AG09309 (cell line): ENCODE results near the gene CROCC2.

ENCODE experiments used
- DNase-seq: peaks from one replicate; pipeline ENCODE4 v3.0.0-alpha.2; 2010; ENCODE audit warnings: low read depth
- H3K4me3 ChIP-seq: 2 replicates; pipeline ENCODE4 v1.5.1; 2011; ENCODE audit warnings: mild to moderate bottlenecking, low read depth, low read length, moderate library complexity; ENCODE audit not compliant: control insufficient read depth
- TF ChIP-seq, protein P1 (sequence below): IDR thresholded peaks from 2 replicates; pipeline ENCODE4 v1.5.1; 2011; ENCODE audit warnings: mild to moderate bottlenecking, low read depth, low read length, inconsistent platforms; ENCODE audit not compliant: insufficient read depth, control insufficient read depth; ENCODE audit errors: missing control alignments

CROCC2 gene

DNA sequence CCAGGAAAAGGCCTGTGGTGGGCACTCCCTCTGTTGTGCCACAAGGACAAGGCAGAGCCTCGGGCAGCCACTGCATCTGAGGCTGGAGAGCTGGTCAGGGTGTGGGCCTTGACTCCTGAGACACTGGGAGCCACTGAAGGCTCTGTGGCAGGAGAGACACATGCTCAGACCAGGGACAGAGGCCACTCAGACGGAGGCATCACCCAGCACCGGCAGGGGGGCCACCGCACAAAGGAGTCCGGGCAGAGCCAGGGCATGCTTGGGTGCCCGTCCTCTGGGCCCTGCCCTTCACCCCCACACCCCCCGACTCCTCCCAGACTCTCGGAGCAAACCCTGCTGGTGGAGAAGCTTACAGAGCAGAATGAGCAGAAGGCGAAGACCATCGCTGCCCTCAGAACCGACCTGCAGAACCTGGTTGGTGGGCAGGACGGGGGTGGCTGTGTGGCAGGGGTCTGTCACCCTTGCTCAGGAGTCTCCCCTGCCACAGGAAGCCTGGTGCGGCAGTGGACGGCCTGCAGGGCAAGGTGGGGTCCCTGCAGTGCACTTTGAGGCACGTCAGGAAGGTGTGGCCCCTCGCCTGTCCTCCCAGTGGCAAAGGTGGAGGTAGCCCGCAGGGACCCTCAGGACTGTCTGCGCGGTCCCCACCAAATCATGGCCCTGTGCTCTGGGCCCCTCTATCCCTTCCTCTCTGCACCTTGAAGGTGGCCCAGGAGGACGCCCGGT lies 26.0 kb downstream of the CROCC2 start:
- H3K4me3 ChIP-seq = no peak overlapping the region
- no peak for DNase-seq
- TF ChIP-seq, protein P1, sequence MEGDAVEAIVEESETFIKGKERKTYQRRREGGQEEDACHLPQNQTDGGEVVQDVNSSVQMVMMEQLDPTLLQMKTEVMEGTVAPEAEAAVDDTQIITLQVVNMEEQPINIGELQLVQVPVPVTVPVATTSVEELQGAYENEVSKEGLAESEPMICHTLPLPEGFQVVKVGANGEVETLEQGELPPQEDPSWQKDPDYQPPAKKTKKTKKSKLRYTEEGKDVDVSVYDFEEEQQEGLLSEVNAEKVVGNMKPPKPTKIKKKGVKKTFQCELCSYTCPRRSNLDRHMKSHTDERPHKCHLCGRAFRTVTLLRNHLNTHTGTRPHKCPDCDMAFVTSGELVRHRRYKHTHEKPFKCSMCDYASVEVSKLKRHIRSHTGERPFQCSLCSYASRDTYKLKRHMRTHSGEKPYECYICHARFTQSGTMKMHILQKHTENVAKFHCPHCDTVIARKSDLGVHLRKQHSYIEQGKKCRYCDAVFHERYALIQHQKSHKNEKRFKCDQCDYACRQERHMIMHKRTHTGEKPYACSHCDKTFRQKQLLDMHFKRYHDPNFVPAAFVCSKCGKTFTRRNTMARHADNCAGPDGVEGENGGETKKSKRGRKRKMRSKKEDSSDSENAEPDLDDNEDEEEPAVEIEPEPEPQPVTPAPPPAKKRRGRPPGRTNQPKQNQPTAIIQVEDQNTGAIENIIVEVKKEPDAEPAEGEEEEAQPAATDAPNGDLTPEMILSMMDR = no peak

DNA sequence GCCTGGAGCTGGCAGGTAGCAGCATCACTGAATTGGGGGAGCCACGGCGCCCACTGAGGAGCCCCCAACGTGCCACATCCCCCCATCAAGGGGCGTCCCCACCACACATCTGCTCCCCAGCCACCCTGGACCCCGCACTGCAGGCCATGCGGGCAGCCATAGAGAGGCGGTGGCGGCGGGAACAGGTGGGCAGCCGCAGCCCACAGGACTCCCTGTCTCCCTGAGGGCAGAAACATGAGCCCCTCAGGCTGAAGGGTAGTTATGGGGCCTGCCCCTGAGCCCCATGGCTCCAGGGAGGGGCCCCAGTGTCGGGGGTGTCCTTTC lies 26.6 kb downstream of the CROCC2 start:
- H3K4me3 ChIP-seq = no peak overlapping the region
- TF ChIP-seq, protein P1 = no peak

GRCh38 chr2:240933048-240933965 lies 27.2 kb downstream of the CROCC2 start:
- H3K4me3 ChIP-seq = no peak overlapping the region
- TF ChIP-seq, protein P1 = no peak
- no peak for DNase-seq

More for the DNA sequence above, 26.6 kb downstream of the CROCC2 start:
- DNase-seq = no peak

DNA sequence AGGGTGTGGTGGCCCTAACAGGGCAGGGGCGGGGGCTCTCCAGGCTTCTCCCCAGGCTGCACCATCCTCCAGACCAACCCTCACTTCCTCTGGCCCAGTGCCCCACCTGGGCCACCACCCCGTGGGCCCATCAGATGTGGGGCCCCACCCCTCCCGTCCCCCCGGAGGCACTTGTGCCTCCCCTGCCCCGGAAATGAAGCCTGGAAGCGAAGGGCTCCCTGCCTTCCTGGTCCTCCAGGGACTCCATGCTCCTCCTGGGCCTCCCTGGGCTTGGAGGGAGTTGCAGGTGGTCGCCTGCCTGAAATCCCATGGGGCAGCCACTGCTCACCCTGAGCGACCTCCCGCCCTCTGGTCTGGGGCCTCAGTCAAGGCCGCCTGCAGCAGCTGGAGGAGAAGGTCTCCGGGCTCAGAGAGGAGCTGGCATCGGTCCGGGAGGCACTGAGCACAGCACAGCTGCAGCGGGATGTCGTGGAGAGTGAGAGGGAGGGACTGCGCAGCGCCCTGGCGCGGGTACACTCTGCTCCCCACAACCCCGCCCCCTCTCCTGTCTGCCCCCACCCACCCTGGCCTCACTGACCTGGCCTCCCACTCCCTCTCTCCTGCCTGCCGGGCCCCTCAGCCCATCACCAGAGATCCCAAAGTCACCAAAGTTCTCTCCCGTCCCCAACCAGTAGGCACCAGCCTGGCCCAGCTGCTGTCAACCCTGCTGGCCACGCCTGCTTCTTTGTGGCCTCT lies 28.0 kb downstream of the CROCC2 start:
- H3K4me3 ChIP-seq = no peak overlapping the region
- TF ChIP-seq, protein P1 = no peak
- DNase-seq = no peak

GRCh38 chr2:240934701-240935102 lies 28.6 kb downstream of the CROCC2 start:
- H3K4me3 ChIP-seq = no peak overlapping the region
- TF ChIP-seq, protein P1 = no peak
- DNase-seq = no peak

DNA sequence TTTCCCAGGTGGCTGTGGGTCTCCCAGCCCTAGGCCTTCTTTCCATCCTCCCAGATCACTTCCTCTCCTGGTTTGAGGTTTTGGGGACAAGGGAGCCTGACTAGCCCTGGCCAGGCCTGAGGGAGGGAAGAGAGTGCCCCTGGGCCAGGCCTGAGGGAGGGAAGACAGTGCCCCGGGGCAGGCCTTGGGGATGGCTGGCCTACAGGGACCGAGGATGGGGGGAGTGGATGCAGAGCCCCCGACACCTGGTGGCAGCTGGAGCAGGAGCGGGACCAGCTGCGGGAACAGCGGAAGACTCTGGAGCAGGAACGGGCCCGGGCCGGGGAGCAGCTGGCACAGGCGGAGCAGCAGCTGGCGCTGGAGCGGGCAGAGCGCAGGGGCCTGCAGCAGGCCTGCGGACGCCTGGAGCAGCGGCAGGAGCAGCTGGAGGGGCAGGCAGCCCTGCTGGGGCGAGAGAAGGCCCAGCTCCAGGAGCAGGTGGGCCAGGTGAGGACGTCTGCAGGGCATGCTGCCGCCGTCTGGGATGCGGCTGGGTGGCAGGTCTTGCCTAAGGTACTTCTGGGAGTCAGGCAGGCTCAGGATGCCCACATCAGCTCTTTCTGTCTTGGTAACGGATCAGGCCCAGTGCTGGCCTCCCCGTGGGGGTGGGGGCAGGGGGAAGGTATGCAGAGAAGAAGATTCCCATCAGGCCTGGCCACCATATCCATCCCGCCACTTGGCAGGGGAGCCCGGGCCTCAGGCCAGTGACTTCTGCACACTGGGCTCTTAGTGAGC lies 29.2 kb downstream of the CROCC2 start:
- H3K4me3 ChIP-seq = no peak overlapping the region
- TF ChIP-seq, protein P1 = no peak
- DNase-seq = no peak
